Large intestine (tissue), 3 donors: Measurements from ENCODE around the gene JAKMIP2. TPM values are rescaled to one million over a fixed set of nuclear protein-coding genes. Genes with fewer than 3 reads are reported as not detected.
"Not testable (repeated sequence)": the region's sequence is repeated elsewhere in the genome, so short reads cannot be mapped to it uniquely, and the experiment has no call there.

Experiments
- DNase-seq, 2 donors: peaks; one replicate each; pipeline versions ENCODE4 v3.0.0 to v3.0.0-alpha.2; 2013
- H3K27ac ChIP-seq: one replicate; pipeline ENCODE4 v1.5.1; 2013; ENCODE audit warnings: low read length
- H3K27me3 ChIP-seq: 2 replicates; pipeline ENCODE4 v1.6.1; 2013; ENCODE audit warnings: low read length; ENCODE audit not compliant: control insufficient read depth, insufficient read depth
- H3K36me3 ChIP-seq: 2 replicates; pipeline ENCODE4 v1.6.1; 2013; ENCODE audit warnings: low read length; ENCODE audit not compliant: control insufficient read depth, insufficient read depth
- H3K4me1 ChIP-seq: one replicate; pipeline ENCODE4 v1.6.1; 2013; ENCODE audit warnings: low read length; ENCODE audit not compliant: control insufficient read depth, insufficient read depth
- H3K4me3 ChIP-seq: one replicate; pipeline ENCODE4 v1.5.1; 2013; ENCODE audit warnings: low read length
- H3K9me3 ChIP-seq: one replicate; pipeline ENCODE4 v1.6.1; 2013; ENCODE audit warnings: mild to moderate bottlenecking, low read depth, low read length, moderate library complexity; ENCODE audit not compliant: control insufficient read depth
- WGBS: methylation state at CpG from one replicate; pipeline ENCODE4 v1.1.5; 2013; ENCODE audit warnings: low lambda C conversion rate; ENCODE audit not compliant: insufficient coverage; 5-methylcytosine and 5-hydroxymethylcytosine counted together
- polyA plus RNA-seq: library from polyadenylated mRNA; unstranded; fragments of 120-200 nt; gene quantifications from one replicate; pipeline ENCODE4 v1.2.1, GENCODE V29; 2013

The JAKMIP2 gene
- polyA plus RNA-seq, 1 donor = 3.1 TPM

DNA sequence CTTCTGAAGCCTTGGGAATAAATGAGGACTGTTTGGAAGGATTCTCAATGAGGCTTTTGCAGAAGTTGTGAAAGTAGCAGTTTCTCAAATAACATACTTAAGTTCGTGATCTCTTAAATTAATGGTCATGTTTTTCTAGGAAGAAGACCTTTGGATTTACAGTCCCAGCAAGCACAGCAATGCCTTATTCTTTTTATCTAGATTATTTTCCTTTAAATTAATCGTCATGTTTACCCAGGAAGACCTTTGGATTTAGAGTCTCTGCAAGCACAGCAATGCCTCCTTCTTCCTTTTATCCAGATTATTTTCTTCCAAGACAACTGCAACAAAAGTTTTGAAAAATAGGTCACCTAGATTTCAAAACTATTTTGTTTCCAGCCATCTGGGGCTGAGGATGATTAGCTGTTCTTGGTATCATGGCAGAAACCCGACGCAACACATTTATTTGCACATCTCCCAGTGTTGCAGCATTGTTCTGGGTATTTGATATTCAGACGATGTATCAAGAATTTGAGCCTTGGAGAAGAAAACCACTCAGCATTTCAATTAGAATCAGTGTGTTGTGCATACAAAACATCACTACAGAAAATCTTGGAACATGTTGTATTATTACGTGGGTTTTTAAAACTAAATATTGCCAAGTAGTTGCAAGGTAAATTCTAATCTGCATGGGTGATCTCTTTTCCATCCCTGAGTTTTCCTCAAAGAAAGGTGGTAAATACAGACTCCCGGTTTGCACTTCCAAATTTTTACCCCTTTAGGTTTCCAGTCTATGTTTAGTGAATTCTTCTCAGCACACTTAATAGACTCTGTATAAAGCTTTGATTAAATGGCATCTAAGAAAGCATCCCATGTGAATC lies 50.9 kb downstream of the JAKMIP2 start:
- Histone ChIP-seq H3K27ac (no peak overlapping the region), H3K4me1 (no peaks in the 10 kb centered on the region), H3K9me3 (no peaks in the 10 kb centered on the region), H3K27me3 (no peaks in the 10 kb centered on the region), H3K36me3 (no peaks in the 10 kb centered on the region), H3K4me3 (no peak overlapping the region)
- DNase-seq = peak in 1 of 2 donors; percentile 50
- WGBS = 68% methylated on average over 3 of the region's 7 CpGs

DNA sequence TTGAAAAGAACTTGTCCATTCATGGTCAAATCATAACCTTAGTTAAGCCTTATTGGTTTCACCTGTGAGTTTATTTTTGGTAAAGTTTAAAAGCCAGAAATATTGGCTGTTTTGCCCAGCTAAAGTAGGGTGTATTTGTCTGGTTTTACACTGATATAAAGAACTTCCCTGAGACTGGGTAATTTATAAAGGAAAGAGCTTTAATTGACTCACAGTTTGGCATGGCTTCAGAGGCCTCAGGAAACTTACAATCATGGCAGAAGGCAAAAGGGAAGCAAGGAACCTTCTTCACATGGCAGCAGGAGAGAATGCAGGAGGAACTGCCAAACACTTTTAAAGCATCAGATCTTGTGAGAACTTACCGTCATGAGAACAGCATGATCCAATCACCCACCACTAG lies 55.3 kb downstream of the JAKMIP2 start:
- 100% methylated on average over 1 of the region's 1 CpG for WGBS
- H3K9me3 ChIP-seq = no peaks in the 10 kb centered on the region
- DNase-seq = no peak
- no peaks in the 10 kb centered on the region for H3K4me1 ChIP-seq
- H3K27me3 ChIP-seq = no peaks in the 10 kb centered on the region
- H3K27ac ChIP-seq = no peak overlapping the region
- H3K4me3 ChIP-seq = no peak overlapping the region
- H3K36me3 ChIP-seq = no peaks in the 10 kb centered on the region

DNA sequence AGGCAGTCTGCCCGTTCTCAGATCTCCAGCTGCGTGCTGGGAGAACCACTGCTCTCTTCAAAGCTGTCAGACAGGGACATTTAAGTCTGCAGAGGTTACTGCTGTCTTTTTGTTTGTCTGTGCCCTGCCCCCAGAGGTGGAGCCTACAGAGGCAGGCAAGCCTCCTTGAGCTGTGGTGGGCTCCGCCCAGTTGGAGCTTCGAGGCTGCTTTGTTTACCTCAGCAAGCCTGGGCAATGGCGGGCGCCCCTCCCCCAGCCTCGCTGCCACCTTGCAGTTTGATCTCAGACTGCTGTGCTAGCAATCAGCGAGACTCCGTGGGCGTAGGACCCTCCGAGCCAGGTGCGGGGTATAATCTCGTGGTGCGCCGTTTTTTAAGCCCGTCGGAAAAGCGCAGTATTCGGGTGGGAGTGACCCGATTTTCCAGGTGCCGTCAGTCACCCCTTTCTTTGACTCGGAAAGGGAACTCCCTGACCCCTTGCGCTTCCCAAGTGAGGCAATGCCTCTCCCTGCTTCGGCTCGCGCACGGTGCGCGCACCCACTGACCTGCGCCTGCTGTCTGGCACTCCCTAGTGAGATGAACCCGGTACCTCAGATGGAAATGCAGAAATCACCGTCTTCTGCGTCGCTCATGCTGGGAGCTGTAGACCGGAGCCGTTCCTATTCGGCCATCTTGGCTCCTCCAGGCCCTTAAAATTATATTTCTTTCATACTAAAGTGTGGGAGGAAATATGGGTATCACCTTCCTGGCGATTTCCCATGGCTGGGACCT lies 61.2 kb downstream of the JAKMIP2 start:
- not testable (repeated sequence) for H3K4me1 ChIP-seq, DNase-seq, H3K36me3 ChIP-seq, H3K4me3 ChIP-seq, H3K9me3 ChIP-seq, H3K27ac ChIP-seq, H3K27me3 ChIP-seq
- WGBS = no CpG with 5 or more reads among the region's 38 CpGs

DNA sequence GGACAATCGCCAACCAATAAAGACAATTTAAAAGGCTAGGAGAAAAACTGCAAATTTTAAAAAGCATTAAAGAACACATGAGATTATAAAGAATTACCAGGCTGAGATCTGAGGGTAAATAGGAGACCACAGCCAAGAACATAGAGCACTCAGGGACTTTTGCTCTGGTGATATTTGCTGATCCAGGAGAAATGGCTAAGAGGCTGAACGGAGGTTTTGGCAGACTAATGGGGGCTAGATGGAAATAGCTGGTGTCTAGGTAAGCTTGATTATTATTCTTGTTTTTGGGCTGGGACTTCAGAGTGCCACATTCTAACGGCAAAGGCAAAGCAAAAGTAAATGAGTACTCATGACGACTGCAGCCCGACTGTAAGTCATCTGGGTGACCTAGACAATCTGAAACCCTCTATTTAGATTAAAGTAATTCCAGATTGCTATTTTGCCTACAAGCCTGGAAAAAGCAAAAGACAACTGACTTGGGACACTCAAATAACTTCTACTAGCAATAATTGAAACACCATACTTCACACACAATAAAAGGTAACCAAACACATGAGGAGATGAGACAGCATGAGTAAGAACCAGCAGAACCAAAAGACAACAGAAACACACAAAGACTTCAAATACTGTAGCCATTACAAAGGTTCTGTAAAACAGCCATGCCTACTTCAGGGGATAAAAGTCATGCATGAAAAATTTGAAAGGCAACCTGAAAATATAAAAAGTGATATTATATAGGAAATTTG lies 68.8 kb downstream of the JAKMIP2 start:
- Histone ChIP-seq H3K27ac (no peak overlapping the region), H3K4me3 (no peak overlapping the region), H3K36me3 (no peaks in the 10 kb centered on the region), H3K27me3 (no peaks in the 10 kb centered on the region), H3K9me3 (no peaks in the 10 kb centered on the region), H3K4me1 (peaks cover 4% of the 10 kb centered on the region)
- 83% methylated on average over 3 of the region's 5 CpGs for WGBS
- DNase-seq = no peak

DNA sequence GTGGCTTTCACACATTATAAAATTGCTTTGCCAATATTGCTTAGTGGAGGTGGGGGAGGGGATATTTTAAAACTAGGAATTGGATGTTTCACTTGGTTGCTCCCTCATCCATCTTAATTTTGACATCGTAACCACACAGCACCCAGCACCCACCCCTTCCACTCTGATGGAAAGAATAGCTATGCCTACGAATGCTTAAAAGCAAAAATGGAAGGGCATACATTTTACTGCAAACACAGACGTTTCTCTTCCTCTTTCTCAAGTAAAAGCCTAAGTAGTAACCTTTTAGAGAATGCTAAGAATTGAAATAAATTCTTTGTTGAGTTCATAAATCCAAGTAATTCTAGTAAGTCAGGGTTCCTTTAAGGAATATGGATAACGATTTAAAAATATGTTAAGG lies 69.9 kb downstream of the JAKMIP2 start:
- peaks cover 4% of the 10 kb centered on the region for H3K4me1 ChIP-seq
- no peaks in the 10 kb centered on the region for H3K9me3 ChIP-seq
- no peaks in the 10 kb centered on the region for H3K27me3 ChIP-seq
- peak overlapping the region; percentile 10 for H3K27ac ChIP-seq
- H3K36me3 ChIP-seq = no peaks in the 10 kb centered on the region
- DNase-seq = no peak
- H3K4me3 ChIP-seq = no peak overlapping the region
- no CpG with 5 or more reads among the region's 4 CpGs for WGBS

DNA sequence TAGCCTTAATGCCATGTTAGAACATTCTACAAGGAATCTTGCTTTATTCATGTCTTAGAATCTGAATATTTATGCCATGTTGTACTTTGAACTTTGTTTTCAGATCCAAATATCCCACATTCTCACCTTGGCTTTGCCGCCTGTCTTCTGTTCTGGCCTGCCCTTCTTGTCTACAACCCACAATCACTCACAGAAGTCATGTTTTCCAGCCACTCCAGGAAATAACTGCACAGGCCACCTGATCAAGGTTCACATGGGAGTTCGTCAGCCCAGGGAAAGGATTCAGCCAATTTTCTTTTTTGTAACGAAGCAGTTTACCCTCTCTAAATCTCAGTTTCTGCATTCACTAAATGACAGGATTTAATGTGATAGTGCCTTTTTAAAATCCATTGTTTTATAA lies 70.5 kb downstream of the JAKMIP2 start:
- DNase-seq = peak; percentile 56 to 79
- 33% methylated on average over 1 of the region's 3 CpGs for WGBS
- H3K4me3 ChIP-seq = no peak overlapping the region
- H3K4me1 ChIP-seq = peaks cover 4% of the 10 kb centered on the region
- no peaks in the 10 kb centered on the region for H3K9me3 ChIP-seq
- no peaks in the 10 kb centered on the region for H3K36me3 ChIP-seq
- H3K27me3 ChIP-seq = no peaks in the 10 kb centered on the region
- H3K27ac ChIP-seq = peak overlapping the region; percentile 10

DNA sequence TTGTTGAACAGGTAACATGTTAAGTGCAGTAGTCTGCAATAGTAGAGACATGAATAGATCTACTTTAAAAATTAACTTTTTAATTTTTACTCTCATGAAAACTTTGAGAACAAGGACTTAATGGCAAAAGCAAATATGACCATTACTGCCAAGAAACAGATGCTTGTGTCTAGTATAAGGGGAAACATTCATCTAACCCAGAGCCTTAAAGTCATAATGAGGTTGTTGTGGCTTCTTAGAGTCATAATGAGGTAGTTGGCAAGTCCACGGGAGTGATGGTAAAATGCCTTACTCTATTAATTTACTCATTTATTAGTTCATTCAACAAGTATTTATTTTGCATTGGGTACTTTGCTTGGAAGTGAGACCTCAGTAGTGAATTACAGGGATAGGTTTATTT lies 71.5 kb downstream of the JAKMIP2 start:
- Histone ChIP-seq H3K27ac (no peak overlapping the region), H3K27me3 (no peaks in the 10 kb centered on the region), H3K4me3 (no peak overlapping the region), H3K4me1 (peaks cover 4% of the 10 kb centered on the region), H3K36me3 (no peaks in the 10 kb centered on the region), H3K9me3 (no peaks in the 10 kb centered on the region)
- WGBS = 60% methylated on average over 1 of the region's 1 CpG
- DNase-seq = no peak

DNA sequence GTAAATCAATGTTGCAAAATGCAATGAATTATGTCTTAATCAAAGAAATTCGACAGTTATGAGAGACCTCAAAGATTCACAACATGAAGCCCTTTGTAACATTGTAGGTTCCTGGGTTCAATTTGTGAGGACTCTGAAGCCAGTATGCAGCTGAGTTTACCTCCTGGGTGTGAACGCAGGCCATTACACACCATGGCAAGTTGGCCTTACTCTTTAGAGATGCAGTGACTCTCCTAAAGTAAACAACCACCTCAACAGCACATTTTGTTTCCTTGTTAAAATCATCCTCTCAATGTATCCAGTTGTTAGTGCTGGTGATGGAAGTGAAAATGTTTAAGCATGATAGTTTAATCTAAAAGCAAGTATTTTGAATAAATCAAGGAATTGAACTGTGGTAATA lies 73.8 kb downstream of the JAKMIP2 start:
- Histone ChIP-seq H3K4me3 (no peak overlapping the region), H3K9me3 (no peaks in the 10 kb centered on the region), H3K36me3 (no peaks in the 10 kb centered on the region), H3K4me1 (peaks cover 4% of the 10 kb centered on the region), H3K27me3 (no peaks in the 10 kb centered on the region), H3K27ac (no peak overlapping the region)
- WGBS = 100% methylated on average over 1 of the region's 2 CpGs
- no peak for DNase-seq

DNA sequence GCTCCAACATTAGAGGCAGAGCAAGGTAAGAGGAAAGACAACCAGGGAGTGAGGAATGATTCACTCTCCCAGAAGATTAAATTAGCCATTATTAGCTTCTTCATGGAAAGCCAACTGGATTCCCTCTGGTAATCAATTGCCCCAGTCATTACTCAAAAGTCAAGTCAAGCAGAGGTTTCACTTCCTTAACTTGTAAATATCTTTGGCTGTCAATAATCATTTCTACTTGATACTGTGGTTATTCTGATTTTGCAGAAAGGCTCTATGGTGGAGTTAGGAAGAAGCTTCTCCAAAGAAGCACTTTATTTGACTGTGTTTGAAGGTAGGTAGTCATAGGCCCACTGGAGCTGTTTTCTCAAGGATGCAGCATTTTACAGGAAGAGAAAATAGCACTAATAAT lies 78.0 kb downstream of the JAKMIP2 start:
- Histone ChIP-seq H3K27ac (no peak overlapping the region), H3K36me3 (no peaks in the 10 kb centered on the region), H3K4me1 (no peaks in the 10 kb centered on the region), H3K9me3 (no peaks in the 10 kb centered on the region), H3K27me3 (no peaks in the 10 kb centered on the region), H3K4me3 (no peak overlapping the region)
- no peak for DNase-seq

DNA sequence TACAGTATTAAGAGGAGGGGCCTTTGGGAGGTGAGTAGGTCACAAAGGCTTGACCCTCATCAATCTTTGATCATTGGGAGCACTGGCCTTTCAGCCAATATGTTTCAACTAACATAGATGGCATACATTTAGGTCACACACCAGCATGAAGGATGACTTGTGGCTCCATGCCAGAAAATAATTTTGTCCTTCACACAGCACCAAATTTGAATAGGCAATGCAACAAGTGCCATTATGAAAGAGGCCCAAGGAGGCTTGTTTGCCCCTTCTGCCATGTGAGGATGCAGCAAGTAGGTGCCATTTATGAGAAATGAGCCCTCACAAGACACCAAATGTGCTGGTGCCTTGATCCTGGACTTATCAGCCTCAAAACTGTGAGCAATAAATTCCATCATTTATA lies 81.1 kb downstream of the JAKMIP2 start:
- no peak overlapping the region for H3K4me3 ChIP-seq
- H3K4me1 ChIP-seq = no peaks in the 10 kb centered on the region
- H3K36me3 ChIP-seq = no peaks in the 10 kb centered on the region
- no peaks in the 10 kb centered on the region for H3K27me3 ChIP-seq
- no peak overlapping the region for H3K27ac ChIP-seq
- peaks cover 3% of the 10 kb centered on the region for H3K9me3 ChIP-seq
- DNase-seq = no peak
